ENCODE measurements around the gene UMODL1. TPM values are rescaled to one million over a fixed set of nuclear protein-coding genes. Genes with fewer than 3 reads are reported as not detected.

The UMODL1 gene
- total and polyA plus RNA-seq, 2 donors (not counting 1 experiment from before 2014, with no cell fraction given) = not detected

GRCh38 chr21:42182713-42183371 lies 111.7 kb downstream of the UMODL1 start:
- no peak for TF ChIP-seq EZH2 (IDR thresholded peaks at IDR 0.05; ENCODE audit: low read length, missing control alignments)
- no peak for TF ChIP-seq CTCF (conservative IDR thresholded peaks at IDR 0.05 in 1 of 2, IDR thresholded peaks at IDR 0.05 in 1 of 2; ENCODE audit: low read depth in 1 of 2, low read length in 2 of 2)

GRCh38 chr21:42183374-42184266 lies 112.5 kb downstream of the UMODL1 start:
- TF ChIP-seq EZH2 (IDR thresholded peaks at IDR 0.05; ENCODE audit: low read length, missing control alignments) = no peak
- no peak for TF ChIP-seq CTCF (conservative IDR thresholded peaks at IDR 0.05 in 1 of 2, IDR thresholded peaks at IDR 0.05 in 1 of 2; ENCODE audit: low read depth in 1 of 2, low read length in 2 of 2)
- DNase-seq (ENCODE audit: low read depth in 2 of 2) = no peak

More at GRCh38 chr21:42182713-42183371, 111.7 kb downstream of the UMODL1 start:
- Histone ChIP-seq H4K20me1 (ENCODE audit: control insufficient read depth, extremely low read depth, insufficient read depth, low read length) (no peaks in the 10 kb centered on the region), H3K9me3 (ENCODE audit: control insufficient read depth, insufficient read depth, low read depth, low read length) (no peaks in the 10 kb centered on the region), H3K36me3 (ENCODE audit: control insufficient read depth, insufficient read depth, low read length) (no peaks in the 10 kb centered on the region), H3K27me3 (ENCODE audit: control insufficient read depth, insufficient read depth, low read length) (no peaks in the 10 kb centered on the region), H3K9ac (ENCODE audit: insufficient read depth, low read length) (no peak overlapping the region), H3K4me2 (ENCODE audit: extremely low read depth, insufficient read depth, low read length) (no peak overlapping the region), H2AFZ (ENCODE audit: low read length) (no peak overlapping the region), H3K4me1 (ENCODE audit: control insufficient read depth, extremely low read depth, insufficient read depth, low read length) (no peaks in the 10 kb centered on the region), H3K4me3 (replicated peaks in 1 of 4; ENCODE audit: control extremely low read depth in 1 of 4, insufficient read depth in 1 of 4, low read depth in 3 of 4, low read length in 4 of 4) (no peak overlapping the region), H3K27ac (ENCODE audit: insufficient read depth, low read length) (no peak overlapping the region), H3K79me2 (ENCODE audit: control insufficient read depth, insufficient read depth, low read length) (no peaks in the 10 kb centered on the region)
- no peak for DNase-seq (ENCODE audit: low read depth in 2 of 2)

DNA sequence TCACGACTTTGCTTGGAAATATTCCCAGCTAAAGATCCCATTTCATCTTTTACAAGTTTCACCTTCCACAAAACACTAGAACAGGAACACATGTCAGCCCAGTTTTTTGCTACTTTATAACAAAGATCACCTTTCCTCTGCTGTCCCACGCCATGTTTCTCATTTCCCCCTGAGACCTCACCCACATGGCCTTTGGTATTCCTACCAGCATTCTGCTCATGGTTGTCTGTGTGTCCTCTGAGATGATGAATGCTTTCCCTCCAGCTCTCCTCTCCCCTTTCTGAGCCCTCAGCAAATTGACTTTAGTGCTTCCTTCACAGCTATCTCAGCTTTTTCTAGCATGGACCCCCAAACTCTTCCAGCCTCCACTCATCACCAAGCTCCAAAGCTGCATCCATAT lies 115.5 kb downstream of the UMODL1 start:
- no peak overlapping the region for H3K4me3 ChIP-seq (replicated peaks in 1 of 4; ENCODE audit: control extremely low read depth in 1 of 4, insufficient read depth in 1 of 4, low read depth in 3 of 4, low read length in 4 of 4)
- no peaks in the 10 kb centered on the region for H3K79me2 ChIP-seq (ENCODE audit: control insufficient read depth, insufficient read depth, low read length)
- H3K27me3 ChIP-seq (ENCODE audit: control insufficient read depth, insufficient read depth, low read length) = peaks cover 4% of the 10 kb centered on the region
- no peaks in the 10 kb centered on the region for H3K36me3 ChIP-seq (ENCODE audit: control insufficient read depth, insufficient read depth, low read length)
- no peak for DNase-seq (ENCODE audit: low read depth in 2 of 2)
- no peaks in the 10 kb centered on the region for H4K20me1 ChIP-seq (ENCODE audit: control insufficient read depth, extremely low read depth, insufficient read depth, low read length)
- no peak for TF ChIP-seq EZH2 (IDR thresholded peaks at IDR 0.05; ENCODE audit: low read length, missing control alignments)
- no peak for TF ChIP-seq CTCF (conservative IDR thresholded peaks at IDR 0.05 in 1 of 2, IDR thresholded peaks at IDR 0.05 in 1 of 2; ENCODE audit: low read depth in 1 of 2, low read length in 2 of 2)
- no peak overlapping the region for H3K9ac ChIP-seq (ENCODE audit: insufficient read depth, low read length)
- H3K4me1 ChIP-seq (ENCODE audit: control insufficient read depth, extremely low read depth, insufficient read depth, low read length) = no peaks in the 10 kb centered on the region
- no peaks in the 10 kb centered on the region for H3K9me3 ChIP-seq (ENCODE audit: control insufficient read depth, insufficient read depth, low read depth, low read length)
- no peak overlapping the region for H3K4me2 ChIP-seq (ENCODE audit: extremely low read depth, insufficient read depth, low read length)
- H3K27ac ChIP-seq (ENCODE audit: insufficient read depth, low read length) = no peak overlapping the region
- no peak overlapping the region for H2AFZ ChIP-seq (ENCODE audit: low read length)

More at GRCh38 chr21:42183374-42184266, 112.5 kb downstream of the UMODL1 start:
- no peaks in the 10 kb centered on the region for H3K27me3 ChIP-seq (ENCODE audit: control insufficient read depth, insufficient read depth, low read length)
- no peak overlapping the region for H3K4me3 ChIP-seq (replicated peaks in 1 of 4; ENCODE audit: control extremely low read depth in 1 of 4, insufficient read depth in 1 of 4, low read depth in 3 of 4, low read length in 4 of 4)
- H3K4me2 ChIP-seq (ENCODE audit: extremely low read depth, insufficient read depth, low read length) = no peak overlapping the region
- no peaks in the 10 kb centered on the region for H3K36me3 ChIP-seq (ENCODE audit: control insufficient read depth, insufficient read depth, low read length)
- no peaks in the 10 kb centered on the region for H3K79me2 ChIP-seq (ENCODE audit: control insufficient read depth, insufficient read depth, low read length)
- H3K27ac ChIP-seq (ENCODE audit: insufficient read depth, low read length) = no peak overlapping the region
- H2AFZ ChIP-seq (ENCODE audit: low read length) = no peak overlapping the region
- H3K4me1 ChIP-seq (ENCODE audit: control insufficient read depth, extremely low read depth, insufficient read depth, low read length) = no peaks in the 10 kb centered on the region
- H3K9me3 ChIP-seq (ENCODE audit: control insufficient read depth, insufficient read depth, low read depth, low read length) = no peaks in the 10 kb centered on the region
- H4K20me1 ChIP-seq (ENCODE audit: control insufficient read depth, extremely low read depth, insufficient read depth, low read length) = no peaks in the 10 kb centered on the region
- H3K9ac ChIP-seq (ENCODE audit: insufficient read depth, low read length) = no peak overlapping the region

Measured in fibroblast of lung (primary cell).